ENCODE measurements around the gene SPAG16. TPM values are rescaled to one million over a fixed set of nuclear protein-coding genes. Genes with fewer than 3 reads are reported as not detected.
"Not testable (repeated sequence)": the region's sequence is repeated elsewhere in the genome, so short reads cannot be mapped to it uniquely, and the experiment has no call there.

Gene SPAG16
- total RNA-seq, 1 donor from 2014 or later, result 22.6 TPM

GRCh38 chr2:213991453-213992108 lies 707.3 kb downstream of the SPAG16 start:
- no peak for DNase-seq (ENCODE audit: low read depth)

DNA sequence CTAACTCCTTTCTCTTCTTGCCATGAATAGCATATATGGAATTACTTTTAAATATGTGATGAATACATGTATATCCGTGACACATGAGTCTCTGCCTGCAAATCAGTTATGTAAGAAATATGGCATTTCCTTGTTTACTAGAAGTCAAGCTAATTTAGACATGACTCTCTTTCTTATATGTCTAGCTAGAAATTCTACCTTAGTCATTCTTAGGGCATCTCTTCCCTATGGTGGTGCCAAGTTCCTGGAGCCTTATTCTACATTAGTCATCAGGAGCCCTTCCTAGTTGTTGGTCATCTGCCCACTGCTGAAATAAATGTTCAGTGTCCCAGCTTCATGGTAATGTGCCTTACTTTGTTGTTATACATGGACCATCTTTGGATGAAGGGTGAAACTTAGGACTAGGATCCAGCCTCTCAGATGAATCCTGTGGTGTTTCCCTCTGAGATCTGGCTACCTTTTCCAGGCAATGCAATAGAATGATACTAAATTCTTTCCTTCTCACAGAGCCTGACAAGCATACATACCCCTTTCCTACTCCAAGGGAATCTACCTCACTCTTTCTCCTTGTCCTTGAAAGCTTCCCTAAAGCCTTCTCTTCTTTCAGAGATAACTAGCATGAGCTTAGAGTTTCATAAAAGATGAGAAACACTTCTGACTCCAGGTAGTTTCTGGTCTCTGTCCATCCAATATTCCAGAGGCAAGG lies 711.3 kb downstream of the SPAG16 start:
- peak; percentile 78 for DNase-seq (ENCODE audit: low read depth)

DNA sequence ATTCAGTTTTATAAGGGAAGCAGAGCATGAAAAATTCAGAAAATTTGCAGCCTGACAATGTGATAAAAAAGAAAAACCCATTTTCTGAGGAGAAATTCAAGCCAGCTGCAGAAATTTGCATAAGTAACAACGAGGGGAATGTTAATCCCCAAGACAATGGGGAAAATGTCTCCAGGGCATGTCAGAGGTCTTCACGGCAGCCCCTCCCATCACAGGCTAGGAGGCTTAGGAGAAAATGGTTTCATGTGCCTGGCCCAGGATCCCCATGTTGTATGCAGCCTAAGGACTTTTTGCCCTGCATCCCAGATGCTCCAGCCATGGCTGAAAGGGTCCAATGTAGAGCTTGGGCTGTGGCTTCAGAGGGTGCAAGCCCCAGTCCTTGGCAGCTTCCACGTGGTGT lies 714.7 kb downstream of the SPAG16 start:
- DNase-seq (ENCODE audit: low read depth), result not testable (repeated sequence)

DNA sequence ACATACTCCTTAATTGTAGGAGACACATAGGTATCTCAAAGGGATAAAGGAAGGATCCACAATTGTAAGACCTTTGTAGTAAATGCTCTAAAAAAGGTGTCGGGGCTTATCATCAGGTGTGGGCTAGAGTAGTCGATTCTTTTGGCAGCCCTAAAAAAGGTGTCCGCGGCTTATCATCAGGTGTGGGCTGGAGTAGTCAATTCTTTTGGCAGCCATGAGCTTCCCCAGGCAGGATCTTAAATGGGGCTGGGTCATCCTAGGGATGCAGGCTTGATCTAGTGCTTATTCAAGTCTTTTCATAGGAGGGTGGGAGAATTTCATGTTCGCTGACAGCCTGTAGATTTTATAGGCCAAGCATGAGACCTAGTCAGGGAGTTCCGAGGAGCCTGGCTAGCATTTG lies 720.2 kb downstream of the SPAG16 start:
- DNase-seq (ENCODE audit: low read depth), result no peak

- DNase-seq (ENCODE audit: low read depth), result peak; percentile 13
These were observed 721.1 kb downstream of the SPAG16 start for GRCh38 chr2:214005337-214005736.

- no peak for DNase-seq (ENCODE audit: low read depth)
These were observed 722.3 kb downstream of the SPAG16 start for GRCh38 chr2:214006601-214007000.

GRCh38 chr2:214011676-214012075 lies 727.4 kb downstream of the SPAG16 start:
- DNase-seq (ENCODE audit: low read depth), result no peak

DNA sequence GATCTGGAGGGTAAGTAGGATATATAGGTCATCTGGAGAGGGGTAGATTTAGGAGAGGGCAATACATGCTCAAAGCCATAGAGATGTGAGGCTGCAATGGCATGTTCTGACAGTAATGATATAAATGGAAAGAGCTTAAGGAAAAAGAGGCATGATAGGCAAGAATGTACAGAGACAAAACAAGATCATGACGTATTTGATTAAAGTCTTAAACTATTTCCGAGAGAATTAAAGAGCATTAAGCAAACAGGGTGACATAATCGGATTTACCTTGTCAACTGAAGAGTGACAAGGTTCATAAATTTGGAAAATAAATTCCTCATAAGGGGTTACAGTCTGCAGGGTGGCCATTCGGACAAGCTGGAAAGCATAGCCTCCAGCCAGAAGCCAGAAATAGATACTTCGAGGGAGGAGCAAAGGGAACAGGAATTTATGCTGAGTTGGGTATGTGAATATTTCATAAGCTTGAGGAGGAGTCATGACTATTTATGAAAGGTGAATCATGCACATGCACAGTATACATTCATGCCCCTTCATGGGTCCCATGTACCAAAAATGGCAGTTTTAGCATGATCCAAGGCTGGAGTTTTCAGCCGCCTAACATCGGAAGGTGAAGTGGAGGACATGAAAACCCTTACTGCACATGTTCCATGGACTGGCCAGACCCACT lies 730.4 kb downstream of the SPAG16 start:
- DNase-seq (ENCODE audit: low read depth), result no peak

GRCh38 chr2:214019229-214019972 lies 735.1 kb downstream of the SPAG16 start:
- peak; percentile 83 for DNase-seq (ENCODE audit: low read depth)

GRCh38 chr2:214019973-214020345 lies 735.7 kb downstream of the SPAG16 start:
- no peak for DNase-seq (ENCODE audit: low read depth)

GRCh38 chr2:214029190-214029589 lies 744.9 kb downstream of the SPAG16 start:
- DNase-seq (ENCODE audit: low read depth), result no peak

GRCh38 chr2:214031566-214031965 lies 747.3 kb downstream of the SPAG16 start:
- DNase-seq (ENCODE audit: low read depth), result no peak

DNA sequence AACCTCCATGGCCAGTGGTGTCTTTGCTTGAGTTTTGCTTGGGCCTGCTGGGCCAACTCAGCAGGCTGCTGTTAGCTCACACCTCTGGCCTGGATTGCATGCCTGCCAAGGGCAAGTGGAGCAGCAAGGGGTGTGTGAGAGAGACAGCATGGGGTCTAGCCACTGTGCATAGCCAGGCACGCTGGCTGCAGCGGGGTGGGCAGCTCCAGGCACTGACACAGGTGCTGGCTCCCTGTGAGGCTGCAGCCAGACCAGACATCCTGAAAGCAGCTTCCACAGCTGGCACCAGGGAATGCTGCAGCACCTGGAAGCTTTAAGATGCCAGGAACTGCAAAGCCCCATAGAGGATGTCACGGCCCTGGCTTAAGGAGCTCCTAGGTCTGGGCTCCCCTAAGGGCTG lies 750.2 kb downstream of the SPAG16 start:
- no peak for DNase-seq (ENCODE audit: low read depth)

DNA sequence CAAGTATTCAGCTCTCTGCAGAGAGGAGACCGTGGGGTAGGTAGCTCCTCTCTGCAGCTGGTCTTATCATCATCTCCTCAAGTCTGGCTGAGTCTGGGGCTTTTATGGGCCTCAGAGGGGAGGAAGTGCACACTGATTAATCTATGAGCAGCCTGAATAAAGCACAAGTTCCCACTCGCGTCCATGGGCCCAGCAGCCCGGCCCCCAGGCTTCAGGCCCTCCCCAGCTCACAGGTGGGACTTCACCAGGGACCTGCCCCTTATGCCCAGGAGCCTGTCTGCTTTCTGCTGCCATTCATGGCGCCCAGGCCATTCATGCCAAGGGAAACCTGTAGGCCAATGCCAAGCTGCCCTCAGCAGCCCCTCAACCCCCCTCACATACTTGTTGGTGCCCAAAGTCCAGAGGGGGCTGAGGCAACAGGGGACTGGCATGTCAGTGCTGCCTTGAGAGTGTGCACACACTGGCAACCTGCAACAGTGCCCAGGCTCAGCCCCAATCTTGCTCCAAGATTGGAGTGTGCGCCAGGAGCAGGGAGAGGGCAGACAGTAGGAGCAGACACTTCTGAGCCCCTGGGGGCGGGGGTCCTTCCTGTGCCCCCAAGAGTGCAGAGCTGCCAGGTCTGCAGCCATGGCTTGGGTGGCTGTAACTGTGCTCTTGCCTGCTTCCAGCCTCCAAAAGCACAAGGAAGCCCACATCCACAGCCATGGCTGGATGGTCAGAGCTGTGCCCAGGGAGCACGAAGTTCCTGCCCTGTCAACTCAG lies 751.0 kb downstream of the SPAG16 start:
- no peak for DNase-seq (ENCODE audit: low read depth)

DNA sequence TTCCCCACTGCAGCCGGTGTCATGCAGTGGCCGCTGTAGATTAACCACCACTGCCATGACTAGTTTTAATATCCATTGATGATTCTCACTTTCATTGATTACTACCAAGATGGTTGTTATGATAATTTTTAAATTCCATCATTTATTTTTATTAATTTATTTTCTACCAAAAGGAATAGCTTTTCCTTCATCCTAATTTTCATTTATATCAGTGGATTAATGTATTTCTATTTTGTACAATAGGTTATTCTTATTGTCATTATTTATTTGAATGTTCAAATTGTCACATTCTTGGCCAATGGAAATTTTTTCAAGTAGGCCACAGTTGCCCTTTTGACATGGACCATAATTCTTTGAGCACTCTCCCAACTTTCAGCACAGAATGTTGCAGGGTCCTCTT lies 751.7 kb downstream of the SPAG16 start:
- DNase-seq (ENCODE audit: low read depth), result no peak

GRCh38 chr2:214038186-214038585 lies 753.9 kb downstream of the SPAG16 start:
- no peak for DNase-seq (ENCODE audit: low read depth)

GRCh38 chr2:214050731-214051130 lies 766.5 kb downstream of the SPAG16 start:
- DNase-seq (ENCODE audit: low read depth), result no peak

DNA sequence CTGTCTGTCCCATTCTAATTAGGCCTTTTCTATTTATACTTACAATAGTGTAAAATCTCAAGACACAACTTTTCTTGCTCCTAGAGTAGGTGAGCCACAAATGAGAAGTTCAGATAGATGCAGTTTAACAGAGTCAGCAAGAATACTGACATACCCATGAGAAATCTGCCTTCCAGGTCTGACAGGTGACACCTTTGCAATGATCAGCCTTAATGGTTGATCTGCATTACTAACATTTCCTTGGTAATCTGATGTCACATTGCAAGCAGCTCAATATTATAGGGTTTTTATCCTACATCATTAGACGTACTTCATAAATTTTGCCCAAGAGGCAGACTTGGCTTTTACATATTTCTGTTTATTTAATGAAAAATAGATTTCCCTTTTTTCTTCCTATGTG lies 767.3 kb downstream of the SPAG16 start:
- no peak for DNase-seq (ENCODE audit: low read depth)

GRCh38 chr2:214052235-214052634 lies 768.0 kb downstream of the SPAG16 start:
- no peak for DNase-seq (ENCODE audit: low read depth)

DNA sequence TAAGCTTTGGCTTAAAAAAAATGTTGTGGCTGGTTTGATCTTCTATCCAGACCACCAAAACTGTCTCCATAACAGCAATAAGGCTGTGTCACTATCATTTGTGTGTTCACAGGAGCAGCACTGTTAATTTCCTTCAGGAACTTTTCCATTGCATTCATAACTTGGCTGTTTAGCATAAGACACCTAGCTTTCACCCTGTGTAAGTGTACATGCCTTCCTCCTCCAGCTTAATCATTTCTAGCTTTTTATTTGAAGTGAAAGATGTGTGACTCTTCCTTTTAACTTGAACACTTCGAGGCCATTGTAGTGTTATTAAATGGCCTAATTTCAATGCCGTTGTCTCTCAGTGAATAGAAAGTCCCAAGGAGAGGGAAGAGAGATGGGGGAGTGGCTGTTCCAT lies 773.7 kb downstream of the SPAG16 start:
- no peak for DNase-seq (ENCODE audit: low read depth)

DNA sequence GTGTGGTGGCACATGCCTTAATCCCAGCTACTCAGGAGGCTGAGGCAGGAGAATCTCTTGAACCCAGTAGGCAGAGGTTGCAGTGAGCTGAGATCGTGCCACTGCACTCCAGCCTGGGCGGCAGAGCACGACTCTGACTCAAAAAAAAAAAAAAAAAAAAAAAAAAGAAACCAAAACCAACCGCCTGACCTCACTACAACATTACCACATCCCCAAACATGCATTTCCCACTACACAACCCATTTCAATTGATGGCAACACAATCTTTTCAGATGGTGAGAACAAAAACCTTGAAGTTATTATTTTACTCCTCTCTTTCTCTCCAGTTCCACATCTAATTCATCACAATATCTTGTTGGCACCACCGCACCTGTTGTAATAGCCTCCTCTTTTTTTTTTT lies 778.0 kb downstream of the SPAG16 start:
- DNase-seq (ENCODE audit: low read depth), result not testable (repeated sequence)
